Rectal smooth muscle tissue (tissue), 1 donor: Measurements from ENCODE around the gene REPIN1.
A peak's percentile ranks its signal among the peaks of the same experiment; 100 is the strongest.

ENCODE experiments used
- H3K27ac ChIP-seq: one replicate; pipeline ENCODE4 v1.7.0; 2013; ENCODE audit warnings: low read depth, low read length, inconsistent platforms
- H3K27me3 ChIP-seq: one replicate; pipeline ENCODE4 v1.7.0; 2013; ENCODE audit warnings: low read length; ENCODE audit not compliant: control insufficient read depth, insufficient read depth
- H3K36me3 ChIP-seq: one replicate; pipeline ENCODE4 v1.7.0; 2013; ENCODE audit warnings: low read length; ENCODE audit not compliant: control insufficient read depth, insufficient read depth
- H3K4me1 ChIP-seq: one replicate; pipeline ENCODE4 v1.7.0; 2013; ENCODE audit warnings: low read length; ENCODE audit not compliant: control insufficient read depth, insufficient read depth
- H3K4me3 ChIP-seq: one replicate; pipeline ENCODE4 v1.7.0; 2013; ENCODE audit warnings: low read length
- H3K9ac ChIP-seq: one replicate; pipeline ENCODE4 v1.7.0; 2013; ENCODE audit warnings: low read length

Gene REPIN1

GRCh38 chr7:150404172-150404804, 35.7 kb downstream of the REPIN1 start:
- Histone ChIP-seq H3K4me1 (peaks cover 17% of the 10 kb centered on the region), H3K36me3 (no peaks in the 10 kb centered on the region), H3K27me3 (no peaks in the 10 kb centered on the region), H3K9ac (peak overlapping the region; percentile 91), H3K27ac (peak overlapping the region; percentile 95), H3K4me3 (peak overlapping the region; percentile 78)

- Histone ChIP-seq H3K36me3 (no peaks in the 10 kb centered on the region), H3K4me1 (peaks cover 17% of the 10 kb centered on the region), H3K4me3 (peak overlapping the region; percentile 78), H3K27ac (peak overlapping the region; percentile 95), H3K9ac (peak overlapping the region; percentile 91), H3K27me3 (no peaks in the 10 kb centered on the region)
Observed at GRCh38 chr7:150404805-150405583, 36.4 kb downstream of the REPIN1 start.

GRCh38 chr7:150405584-150406311, 37.1 kb downstream of the REPIN1 start:
- Histone ChIP-seq H3K4me3 (peak overlapping the region; percentile 78), H3K27me3 (no peaks in the 10 kb centered on the region), H3K36me3 (no peaks in the 10 kb centered on the region), H3K9ac (peak overlapping the region; percentile 74), H3K27ac (peak overlapping the region; percentile 95), H3K4me1 (peaks cover 17% of the 10 kb centered on the region)

- Histone ChIP-seq H3K27me3 (no peaks in the 10 kb centered on the region), H3K4me3 (peak overlapping the region; percentile 78), H3K27ac (peak overlapping the region; percentile 95)
Observed at GRCh38 chr7:150406312-150406566, 37.6 kb downstream of the REPIN1 start.

GRCh38 chr7:150406567-150407421, 38.2 kb downstream of the REPIN1 start:
- peak overlapping the region; percentile 95 for H3K27ac ChIP-seq
- peaks cover 17% of the 10 kb centered on the region for H3K4me1 ChIP-seq
- H3K4me3 ChIP-seq, result peak overlapping the region; percentile 78
- no peaks in the 10 kb centered on the region for H3K36me3 ChIP-seq
- no peak overlapping the region for H3K9ac ChIP-seq
- no peaks in the 10 kb centered on the region for H3K27me3 ChIP-seq

More at GRCh38 chr7:150406312-150406566, 37.6 kb downstream of the REPIN1 start:
- no peaks in the 10 kb centered on the region for H3K36me3 ChIP-seq
- no peak overlapping the region for H3K9ac ChIP-seq
- H3K4me1 ChIP-seq, result peaks cover 17% of the 10 kb centered on the region

- Histone ChIP-seq H3K27me3 (no peaks in the 10 kb centered on the region), H3K9ac (no peak overlapping the region), H3K27ac (peak overlapping the region; percentile 95), H3K4me1 (peaks cover 17% of the 10 kb centered on the region), H3K4me3 (no peak overlapping the region), H3K36me3 (no peaks in the 10 kb centered on the region)
Observed at GRCh38 chr7:150407588-150408392, 39.2 kb downstream of the REPIN1 start.

GRCh38 chr7:150408393-150409299, 40.0 kb downstream of the REPIN1 start:
- H3K9ac ChIP-seq, result no peak overlapping the region
- H3K27me3 ChIP-seq, result no peaks in the 10 kb centered on the region
- no peak overlapping the region for H3K27ac ChIP-seq
- H3K36me3 ChIP-seq, result no peaks in the 10 kb centered on the region
- no peak overlapping the region for H3K4me3 ChIP-seq
- H3K4me1 ChIP-seq, result peaks cover 17% of the 10 kb centered on the region

GRCh38 chr7:150409300-150410030, 40.8 kb downstream of the REPIN1 start:
- H3K9ac ChIP-seq, result no peak overlapping the region
- no peaks in the 10 kb centered on the region for H3K27me3 ChIP-seq
- no peak overlapping the region for H3K4me3 ChIP-seq
- H3K36me3 ChIP-seq, result no peaks in the 10 kb centered on the region
- no peak overlapping the region for H3K27ac ChIP-seq
- H3K4me1 ChIP-seq, result peaks cover 9% of the 10 kb centered on the region

- no peaks in the 10 kb centered on the region for H3K36me3 ChIP-seq
- H3K27me3 ChIP-seq, result no peaks in the 10 kb centered on the region
- H3K4me1 ChIP-seq, result peaks cover 9% of the 10 kb centered on the region
- no peak overlapping the region for H3K9ac ChIP-seq
- H3K27ac ChIP-seq, result peak overlapping the region; percentile 12
- H3K4me3 ChIP-seq, result no peak overlapping the region
Observed at GRCh38 chr7:150410131-150410530, 41.5 kb downstream of the REPIN1 start.

- Histone ChIP-seq H3K4me3 (no peak overlapping the region), H3K27me3 (no peaks in the 10 kb centered on the region), H3K9ac (no peak overlapping the region), H3K27ac (peak overlapping the region; percentile 12), H3K36me3 (no peaks in the 10 kb centered on the region), H3K4me1 (peaks cover 9% of the 10 kb centered on the region)
Observed at GRCh38 chr7:150410680-150411346, 42.2 kb downstream of the REPIN1 start.
